Osteoblast (primary cell): ENCODE data around the gene FAM81A. TPM values are rescaled to one million over a fixed set of nuclear protein-coding genes. Genes with fewer than 3 reads are reported as not detected.
"Not testable (repeated sequence)": the region's sequence is repeated elsewhere in the genome, so short reads cannot be mapped to it uniquely, and the experiment has no call there.

Experiments
- DNase-seq: peaks from one replicate; pipeline ENCODE4 v3.0.0; 2011; ENCODE audit warnings: low spot score, mixed read lengths; ENCODE audit not compliant: insufficient read length; ENCODE audit errors: missing footprints
- H2AFZ ChIP-seq: 2 replicates; pipeline ENCODE4 v1.6.0; 2011; ENCODE audit warnings: mild to moderate bottlenecking, low read length
- H3K27ac ChIP-seq: 2 replicates; pipeline ENCODE4 v1.5.1; 2011; ENCODE audit warnings: mild to moderate bottlenecking, low read depth, low read length, moderate library complexity
- H3K27me3 ChIP-seq: 2 replicates; pipeline ENCODE4 v1.6.0; 2012; ENCODE audit warnings: mild to moderate bottlenecking, control low read depth, inconsistent platforms, low read length, moderate library complexity; ENCODE audit not compliant: insufficient read depth
- H3K36me3 ChIP-seq: 2 replicates; pipeline ENCODE4 v1.5.1; 2011; ENCODE audit warnings: mild to moderate bottlenecking, low read length, control low read depth, moderate library complexity; ENCODE audit not compliant: insufficient read depth
- H3K4me1 ChIP-seq: 2 replicates; pipeline ENCODE4 v1.5.1; 2011; ENCODE audit warnings: mild to moderate bottlenecking, low read length, control low read depth, moderate library complexity; ENCODE audit not compliant: insufficient read depth
- H3K4me2 ChIP-seq: 2 replicates; pipeline ENCODE4 v1.6.0; 2011; ENCODE audit warnings: mild to moderate bottlenecking, low read length; ENCODE audit not compliant: insufficient read depth
- H3K4me3 ChIP-seq: fragments of 200-600 bp; sonication (generic); 3 replicates; pipeline ENCODE4 v1.5.1; 2012; ENCODE audit warnings: mild to moderate bottlenecking, low read length, inconsistent platforms; ENCODE audit not compliant: insufficient read depth
- H3K79me2 ChIP-seq: 2 replicates; pipeline ENCODE4 v1.6.0; 2012; ENCODE audit warnings: mild to moderate bottlenecking, low read length, control low read depth, inconsistent platforms; ENCODE audit not compliant: insufficient read depth
- H3K9me3 ChIP-seq: 2 replicates; pipeline ENCODE4 v1.5.1; 2011; ENCODE audit warnings: low read depth, low read length, control low read depth
- H4K20me1 ChIP-seq: 2 replicates; pipeline ENCODE4 v1.6.0; 2012; ENCODE audit warnings: mild to moderate bottlenecking, low read length, control low read depth; ENCODE audit not compliant: insufficient read depth
- CTCF ChIP-seq: IDR thresholded peaks from 2 replicates; pipeline ENCODE4 v1.5.1; 2011; ENCODE audit warnings: mild to moderate bottlenecking, low read depth, low read length, moderate library complexity; ENCODE audit errors: extremely low read depth
- total RNA-seq: library from RNA; depleted of rRNA; stranded (reverse); fragments of >200 nt; gene quantifications from 2 replicates; pipeline ENCODE4 v1.2.3, GENCODE V29; 2012

The FAM81A gene
- total RNA-seq, 1 donor, result 0.72 TPM

DNA sequence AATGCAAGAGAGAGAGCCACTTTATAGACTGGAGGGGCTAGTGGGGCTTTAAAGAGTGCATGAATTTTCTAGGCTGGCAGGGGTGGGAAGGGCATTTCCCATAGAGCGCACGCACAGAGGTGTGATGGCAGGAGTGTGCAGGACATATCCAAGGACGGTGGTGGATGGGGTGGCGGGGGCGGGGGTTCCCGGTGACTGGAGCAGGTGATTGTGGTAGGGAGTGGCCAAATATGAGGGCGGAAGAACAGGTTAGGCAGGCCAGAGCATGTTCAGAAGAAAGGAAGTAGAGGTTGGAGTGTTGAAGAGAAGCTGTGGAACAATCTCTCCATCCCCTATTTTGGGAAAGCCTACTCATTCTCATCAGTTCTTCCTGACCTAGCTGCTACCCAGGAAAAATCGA lies 18.1 kb downstream of the FAM81A start:
- Histone ChIP-seq H2AFZ (no peak overlapping the region), H3K36me3 (no peaks in the 10 kb centered on the region), H3K27me3 (peaks cover 11% of the 10 kb centered on the region), H3K4me2 (no peak overlapping the region), H3K27ac (no peak overlapping the region), H3K4me1 (no peaks in the 10 kb centered on the region), H3K9me3 (no peaks in the 10 kb centered on the region), H4K20me1 (no peaks in the 10 kb centered on the region), H3K79me2 (no peaks in the 10 kb centered on the region), H3K4me3 (no peak overlapping the region)
- peak; percentile 46 for DNase-seq
- TF ChIP-seq CTCF, result no peak

GRCh38 chr15:59457103-59457502 lies 19.1 kb downstream of the FAM81A start:
- no peak for TF ChIP-seq CTCF
- H3K4me3 ChIP-seq, result no peak overlapping the region
- peaks cover 11% of the 10 kb centered on the region for H3K27me3 ChIP-seq
- no peaks in the 10 kb centered on the region for H3K4me1 ChIP-seq
- DNase-seq, result no peak
- no peaks in the 10 kb centered on the region for H3K36me3 ChIP-seq
- no peak overlapping the region for H2AFZ ChIP-seq
- H3K4me2 ChIP-seq, result no peak overlapping the region
- no peaks in the 10 kb centered on the region for H4K20me1 ChIP-seq
- no peaks in the 10 kb centered on the region for H3K9me3 ChIP-seq
- no peaks in the 10 kb centered on the region for H3K79me2 ChIP-seq
- no peak overlapping the region for H3K27ac ChIP-seq

GRCh38 chr15:59461521-59461920 lies 23.5 kb downstream of the FAM81A start:
- Histone ChIP-seq H3K36me3 (no peaks in the 10 kb centered on the region), H3K4me1 (no peaks in the 10 kb centered on the region), H3K27ac (no peak overlapping the region), H3K27me3 (peaks cover 6% of the 10 kb centered on the region), H3K9me3 (no peaks in the 10 kb centered on the region), H4K20me1 (no peaks in the 10 kb centered on the region), H3K4me2 (no peak overlapping the region), H2AFZ (no peak overlapping the region), H3K79me2 (no peaks in the 10 kb centered on the region), H3K4me3 (no peak overlapping the region)
- DNase-seq, result no peak
- TF ChIP-seq CTCF, result no peak

DNA sequence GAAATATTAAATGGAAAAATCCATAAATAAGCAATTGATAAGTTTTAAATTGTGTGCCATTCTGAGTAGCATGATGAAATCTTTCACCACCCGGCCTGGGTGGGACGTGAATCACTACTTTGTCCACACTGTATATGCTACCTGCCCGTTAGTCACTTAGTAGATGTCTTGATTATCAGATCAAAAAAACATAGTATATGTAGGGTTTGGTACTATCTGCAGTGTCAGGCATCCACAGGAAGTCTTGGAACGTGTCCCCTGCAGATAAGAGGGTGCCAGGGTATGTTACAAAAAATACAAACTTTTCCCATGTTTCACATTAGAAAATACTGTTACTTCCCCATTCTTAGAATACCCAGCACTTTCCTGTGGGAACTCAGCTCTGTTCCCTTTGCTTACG lies 35.2 kb downstream of the FAM81A start:
- DNase-seq, result no peak
- no peaks in the 10 kb centered on the region for H4K20me1 ChIP-seq
- H3K9me3 ChIP-seq, result no peaks in the 10 kb centered on the region
- TF ChIP-seq CTCF, result no peak
- no peak overlapping the region for H3K27ac ChIP-seq
- H3K4me2 ChIP-seq, result no peak overlapping the region
- no peaks in the 10 kb centered on the region for H3K4me1 ChIP-seq
- no peaks in the 10 kb centered on the region for H3K36me3 ChIP-seq
- no peaks in the 10 kb centered on the region for H3K79me2 ChIP-seq
- no peaks in the 10 kb centered on the region for H3K27me3 ChIP-seq
- H2AFZ ChIP-seq, result no peak overlapping the region
- no peak overlapping the region for H3K4me3 ChIP-seq

GRCh38 chr15:59475161-59475560 lies 37.2 kb downstream of the FAM81A start:
- not testable (repeated sequence) for H3K27me3 ChIP-seq, H3K4me2 ChIP-seq, H2AFZ ChIP-seq, H3K4me3 ChIP-seq, DNase-seq, H3K27ac ChIP-seq, H4K20me1 ChIP-seq, H3K9me3 ChIP-seq, H3K4me1 ChIP-seq, H3K36me3 ChIP-seq, H3K79me2 ChIP-seq
